Body of pancreas (tissue), 4 donors: ENCODE data around the gene COQ10A.

Experiments used
- POLR2A ChIP-seq, 3 donors: fragments of 450-650 bp; IDR thresholded peaks; one replicate each; pipeline ENCODE4 v1.6.1; 2016; ENCODE audit warnings: antibody characterized with exemption in 3 of 3, mild to moderate bottlenecking in 2 of 3
- TF ChIP-seq, protein P1 (sequence below), 7 experiments: fragments of 450-650 bp in 4 of 7; fragments of 200-600 bp in 3 of 7; sonication (generic) in 3 of 7; IDR thresholded peaks; one replicate each; pipeline ENCODE4 v1.5.1; 2016 to 2019; ENCODE audit warnings: antibody characterized with exemption in 7 of 7

DNA sequence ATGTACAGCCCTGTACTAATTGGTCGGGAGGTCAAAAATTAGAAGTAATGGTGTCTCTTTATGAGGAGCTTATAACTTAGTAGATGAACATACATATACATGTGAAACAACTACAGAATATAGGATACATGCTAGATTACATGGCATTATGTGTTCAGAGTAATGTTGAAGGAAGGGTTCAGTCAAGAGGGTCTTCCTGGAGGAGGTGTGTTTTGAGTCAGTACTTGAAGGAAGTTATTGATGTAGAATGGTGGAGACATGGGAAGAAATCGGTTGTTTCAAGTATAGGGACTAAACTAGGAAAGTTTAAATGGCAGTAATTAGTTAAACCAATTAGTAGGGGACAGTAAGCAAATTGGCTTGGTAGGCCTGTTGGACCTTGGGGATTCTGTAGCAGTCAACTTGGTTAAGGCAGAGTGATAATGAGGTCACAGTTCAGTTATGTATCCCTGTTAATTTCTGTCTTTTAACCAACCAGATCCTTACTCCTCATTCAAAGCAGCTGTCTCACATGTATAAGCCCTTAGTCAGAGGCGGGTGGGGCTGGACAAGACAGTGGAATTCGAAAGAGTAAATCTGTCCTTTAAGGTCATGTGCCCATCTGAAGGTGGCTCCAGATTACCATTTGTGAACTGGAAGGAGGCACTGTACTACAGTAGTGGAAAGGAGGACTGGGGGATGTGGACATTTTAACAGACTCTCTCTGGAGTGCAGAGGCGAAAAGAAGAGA is 5.1 kb upstream of the COQ10A start:
- TF ChIP-seq POLR2A (IDR thresholded peaks at IDR 0.05) = no peak
- TF ChIP-seq, protein P1, sequence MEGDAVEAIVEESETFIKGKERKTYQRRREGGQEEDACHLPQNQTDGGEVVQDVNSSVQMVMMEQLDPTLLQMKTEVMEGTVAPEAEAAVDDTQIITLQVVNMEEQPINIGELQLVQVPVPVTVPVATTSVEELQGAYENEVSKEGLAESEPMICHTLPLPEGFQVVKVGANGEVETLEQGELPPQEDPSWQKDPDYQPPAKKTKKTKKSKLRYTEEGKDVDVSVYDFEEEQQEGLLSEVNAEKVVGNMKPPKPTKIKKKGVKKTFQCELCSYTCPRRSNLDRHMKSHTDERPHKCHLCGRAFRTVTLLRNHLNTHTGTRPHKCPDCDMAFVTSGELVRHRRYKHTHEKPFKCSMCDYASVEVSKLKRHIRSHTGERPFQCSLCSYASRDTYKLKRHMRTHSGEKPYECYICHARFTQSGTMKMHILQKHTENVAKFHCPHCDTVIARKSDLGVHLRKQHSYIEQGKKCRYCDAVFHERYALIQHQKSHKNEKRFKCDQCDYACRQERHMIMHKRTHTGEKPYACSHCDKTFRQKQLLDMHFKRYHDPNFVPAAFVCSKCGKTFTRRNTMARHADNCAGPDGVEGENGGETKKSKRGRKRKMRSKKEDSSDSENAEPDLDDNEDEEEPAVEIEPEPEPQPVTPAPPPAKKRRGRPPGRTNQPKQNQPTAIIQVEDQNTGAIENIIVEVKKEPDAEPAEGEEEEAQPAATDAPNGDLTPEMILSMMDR (IDR thresholded peaks at IDR 0.05) = no peak
